ENCODE data around the gene CLEC2A. TPM values are rescaled to one million over a fixed set of nuclear protein-coding genes. Genes with fewer than 3 reads are reported as not detected.

Gene CLEC2A
- polyA plus RNA-seq, 3 donors from 2014 or later: not detected

- Mint-ChIP-seq H3K4me3 (peak overlapping the region; percentile 89 to 97 (median 93)), H3K36me3 (peaks cover 12 to 25% (median 18%) of the 10 kb centered on the region in 3 donors), H3K27me3 (ENCODE audit: low read depth in 3 of 3) (peaks cover 1 to 13% (median 5%) of the 10 kb centered on the region in 3 donors), H3K27ac (peak overlapping the region; percentile 97 to 100 (median 99)), H3K4me1 (peaks cover 14 to 42% of the 10 kb centered on the region in 2 donors), H3K9me3 (peaks cover 0 to 9% (median 9%) of the 10 kb centered on the region in 6 donors)
- DNase-seq: peak in 1 of 3 donors; percentile 17
These were observed 63.8 kb downstream of the CLEC2A start for GRCh38 chr12:9868311-9868801.

- Mint-ChIP-seq H3K9me3 (peaks cover 0 to 17% (median 12%) of the 10 kb centered on the region in 6 donors), H3K27me3 (ENCODE audit: low read depth in 3 of 3) (peaks cover 1 to 16% (median 5%) of the 10 kb centered on the region in 3 donors), H3K4me3 (peak overlapping the region; percentile 89 to 97 (median 93)), H3K4me1 (peaks cover 14 to 50% of the 10 kb centered on the region in 2 donors), H3K36me3 (peaks cover 20 to 34% (median 27%) of the 10 kb centered on the region in 3 donors), H3K27ac (peak overlapping the region; percentile 84 to 99 (median 90))
- no peak for DNase-seq
These were observed 64.6 kb downstream of the CLEC2A start for GRCh38 chr12:9867531-9867930.

GRCh38 chr12:9866860-9867269 lies 65.3 kb downstream of the CLEC2A start:
- peaks cover 0 to 17% (median 12%) of the 10 kb centered on the region in 6 donors for H3K9me3 Mint-ChIP-seq
- peaks cover 1 to 16% (median 5%) of the 10 kb centered on the region in 3 donors for H3K27me3 Mint-ChIP-seq (ENCODE audit: low read depth in 3 of 3)
- peaks cover 25 to 37% (median 31%) of the 10 kb centered on the region in 3 donors for H3K36me3 Mint-ChIP-seq
- H3K4me3 Mint-ChIP-seq: peak overlapping the region; percentile 89 to 97 (median 93)
- peaks cover 14 to 55% of the 10 kb centered on the region in 2 donors for H3K4me1 Mint-ChIP-seq
- DNase-seq: no peak
- H3K27ac Mint-ChIP-seq: peak overlapping the region; percentile 89 to 99 (median 93)

GRCh38 chr12:9864913-9865675 lies 67.1 kb downstream of the CLEC2A start:
- H3K9me3 Mint-ChIP-seq: peaks cover 0 to 17% (median 12%) of the 10 kb centered on the region in 6 donors
- peaks cover 1 to 12% (median 5%) of the 10 kb centered on the region in 3 donors for H3K27me3 Mint-ChIP-seq (ENCODE audit: low read depth in 3 of 3)
- DNase-seq: peak in 2 of 3 donors; percentile 31 to 43
- H3K27ac Mint-ChIP-seq: peak overlapping the region; percentile 76 to 99 (median 88)
- peaks cover 8 to 58% of the 10 kb centered on the region in 2 donors for H3K4me1 Mint-ChIP-seq
- H3K36me3 Mint-ChIP-seq: peaks cover 30 to 37% (median 36%) of the 10 kb centered on the region in 3 donors
- peak overlapping the region; percentile 89 to 97 (median 93) for H3K4me3 Mint-ChIP-seq

Other genes starting within 250 kb of the CLEC2A start
- gene CLECL1, start 199.3 kb downstream of the CLEC2A start, polyA plus RNA-seq: 1 to 10 TPM in 2 of 3 donors, not detected in 1; 1.2 to 3.5 TPM
- 100 to 1,000 TPM; 142 to 434 (median 240) TPM for gene CD69, start 171.5 kb downstream of the CLEC2A start, polyA plus RNA-seq
- 1,000 to 10,000 TPM; 1,026 to 1,807 (median 1,127) TPM for gene KLRF1, start 104.9 kb downstream of the CLEC2A start, polyA plus RNA-seq
- gene CLEC2B, start 63.0 kb downstream of the CLEC2A start, polyA plus RNA-seq: 100 to 1,000 TPM in 2 of 3 donors, 10 to 100 TPM in 1; 92.8 to 134 (median 130) TPM
- 1 to 10 TPM in 1 of 3 donors, under 1 TPM in 1, not detected in 1; 0.94 to 3.4 TPM for gene KLRF2, start 50.9 kb downstream of the CLEC2A start, polyA plus RNA-seq
- gene CLEC12A, start 39.0 kb upstream of the CLEC2A start, polyA plus RNA-seq: 1 to 10 TPM; 2.9 to 5.6 (median 4.3) TPM
- gene CLEC1B, start 66.8 kb upstream of the CLEC2A start, polyA plus RNA-seq: 1 to 10 TPM in 1 of 3 donors, under 1 TPM in 1, not detected in 1; 0.47 to 2.0 TPM
- gene CLEC12B, start 78.3 kb upstream of the CLEC2A start, polyA plus RNA-seq: under 1 TPM in 1 of 3 donors, not detected in 2; 0.67 TPM
- under 1 TPM in 1 of 3 donors, not detected in 2; 0.99 TPM for gene CLEC9A, start 98.3 kb upstream of the CLEC2A start, polyA plus RNA-seq
- not detected for gene CLEC1A, start 166.6 kb upstream of the CLEC2A start, polyA plus RNA-seq
- 1 to 10 TPM in 2 of 3 donors, not detected in 1; 1.4 to 2.0 TPM for gene CLEC7A, start 197.8 kb upstream of the CLEC2A start, polyA plus RNA-seq
- not detected for gene OLR1, start 239.8 kb upstream of the CLEC2A start, polyA plus RNA-seq
- gene TMEM52B, start 246.7 kb upstream of the CLEC2A start, polyA plus RNA-seq: not detected

Data from immature natural killer cell (primary cell).